B cell (primary cell): Measurements from ENCODE around the gene ATAD1. TPM values are rescaled to one million over a fixed set of nuclear protein-coding genes. Genes with fewer than 3 reads are reported as not detected.
"Not testable (repeated sequence)": the region's sequence is repeated elsewhere in the genome, so short reads cannot be mapped to it uniquely, and the experiment has no call there.

Source experiments
- ATAC-seq: fragments of 200-7000 bp; cut with Tn5 transposase; one replicate; pipeline ENCODE4 v1.10.0; 2021; ENCODE audit warnings: low read depth, mild to moderate bottlenecking, moderate number of reproducible peaks, moderate library complexity
- CTCF ChIA-PET: fragments of 350-600 bp; sonication (Branson Sonifier 250); formaldehyde crosslinking; loops from one replicate; lab custom pipeline; 2021; ENCODE audit warnings: antibody characterized with exemption, inconsistent platforms; lab: Charles Lee
- POLR2A ChIA-PET: fragments of 350-600 bp; sonication (Branson Sonifier 250); formaldehyde crosslinking; loops from one replicate; lab custom pipeline; 2021; ENCODE audit warnings: antibody characterized with exemption; lab: Charles Lee
- DNase-seq: peaks from one replicate; pipeline ENCODE4 v3.0.0; 2013
- H2AFZ ChIP-seq: 2 replicates; pipeline ENCODE4 v1.6.1; 2012; ENCODE audit warnings: mild to moderate bottlenecking, low read depth, low read length; ENCODE audit not compliant: insufficient read depth, poor library complexity, severe bottlenecking
- H3K27ac ChIP-seq, 2 donors: 1 replicate in 1 of 2; 2 replicates in 1 of 2; pipeline ENCODE4 v1.5.1; 2012 to 2013; ENCODE audit warnings: low read length in 2 of 2, mild to moderate bottlenecking in 2 of 2, moderate library complexity in 1 of 2
- H3K27me3 ChIP-seq, 4 experiments: fragments of 200-600 bp in 1 of 4; sonication (generic) in 1 of 4; replicated peaks in 1 of 4; 1 replicate in 2 of 4; 2 replicates in 2 of 4; pipeline versions ENCODE4 v1.6.1 to v1.7.0; 2013 to 2016; ENCODE audit warnings: low read length in 3 of 4, mild to moderate bottlenecking in 2 of 4, mixed read lengths in 1 of 4, moderate library complexity in 1 of 4; ENCODE audit not compliant: insufficient read depth in 4 of 4, control insufficient read depth in 3 of 4; ENCODE audit errors: control extremely low read depth in 1 of 4
- H3K36me3 ChIP-seq, 2 experiments: replicated peaks in 1 of 2; 1 replicate in 1 of 2; 2 replicates in 1 of 2; pipeline versions ENCODE4 v1.6.1 to v1.7.1; 2013; ENCODE audit warnings: low read length in 1 of 2; ENCODE audit not compliant: insufficient read depth in 2 of 2, control insufficient read depth in 1 of 2; ENCODE audit errors: control extremely low read depth in 1 of 2, extremely low read depth in 1 of 2
- H3K4me1 ChIP-seq, 2 donors: fragments of 200-600 bp in 1 of 2; sonication (generic) in 1 of 2; 1 replicate in 1 of 2; 2 replicates in 1 of 2; pipeline versions ENCODE4 v1.5.1 to v1.6.1; 2013 to 2017; ENCODE audit warnings: low read length in 2 of 2; ENCODE audit not compliant: control insufficient read depth in 2 of 2, insufficient read depth in 2 of 2
- H3K4me2 ChIP-seq: replicated peaks from 2 replicates; pipeline ENCODE3; 2012; ENCODE audit warnings: mild to moderate bottlenecking, low read depth, low read length; ENCODE audit not compliant: poor library complexity, severe bottlenecking
- H3K4me3 ChIP-seq, 5 experiments: fragments of 200-600 bp in 1 of 5; sonication (generic) in 1 of 5; 1 replicate in 3 of 5; 2 replicates in 2 of 5; pipeline versions ENCODE4 v1.5.1 to v1.7.0; 2011 to 2016; ENCODE audit warnings: low read length in 4 of 5, mild to moderate bottlenecking in 4 of 5, low read depth in 2 of 5, control low read depth in 1 of 5, moderate library complexity in 1 of 5; ENCODE audit not compliant: insufficient read depth in 1 of 5; ENCODE audit errors: control extremely low read depth in 1 of 5, extremely low read depth in 1 of 5
- H3K79me2 ChIP-seq: fragments of 200-600 bp; sonication (generic); one replicate; pipeline ENCODE4 v1.6.0; 2016; ENCODE audit warnings: low read length; ENCODE audit not compliant: control insufficient read depth, insufficient read depth
- H3K9ac ChIP-seq: fragments of 200-600 bp; sonication (generic); 2 replicates; pipeline ENCODE4 v1.6.1; 2017; ENCODE audit warnings: mild to moderate bottlenecking, low read length, moderate library complexity
- H3K9me3 ChIP-seq, 3 donors: one replicate each; pipeline versions ENCODE4 v1.6.1 to v1.7.1; 2013; ENCODE audit warnings: low read length in 2 of 3; ENCODE audit not compliant: control insufficient read depth in 2 of 3, insufficient read depth in 1 of 3; ENCODE audit errors: control extremely low read depth in 1 of 3
- H4K20me1 ChIP-seq: 2 replicates; pipeline ENCODE4 v1.6.0; 2012; ENCODE audit warnings: mild to moderate bottlenecking, low read length; ENCODE audit not compliant: insufficient read depth, control insufficient read depth, poor library complexity, severe bottlenecking
- H3K27ac Mint-ChIP-seq: one replicate; pipeline ENCODE4 v1.8.0; 2021; ENCODE audit warnings: mixed read lengths
- H3K27me3 Mint-ChIP-seq: one replicate; pipeline ENCODE4 v1.8.0; 2021; ENCODE audit warnings: mixed read lengths
- H3K4me1 Mint-ChIP-seq: one replicate; pipeline ENCODE4 v1.8.0; 2021; ENCODE audit warnings: mixed read lengths
- H3K4me3 Mint-ChIP-seq: one replicate; pipeline ENCODE4 v1.8.0; 2021; ENCODE audit warnings: mixed read lengths
- H3K9me3 Mint-ChIP-seq: one replicate; pipeline ENCODE4 v1.8.0; 2022; ENCODE audit warnings: mixed read lengths; ENCODE audit not compliant: insufficient read depth
- CTCF ChIP-seq: fragments of 200-600 bp; IDR thresholded peaks from one replicate; pipeline ENCODE4 v1.8.0; 2022; ENCODE audit warnings: antibody characterized with exemption, mild to moderate bottlenecking
- EZH2 ChIP-seq: IDR thresholded peaks from 2 replicates; pipeline ENCODE4 v1.6.1; 2012; ENCODE audit warnings: borderline replicate concordance, low read depth, mild to moderate bottlenecking, moderate library complexity, low read length; ENCODE audit not compliant: insufficient read depth, poor library complexity, severe bottlenecking
- WGBS: methylation state at CpG from one replicate; pipeline ENCODE4 v1.1.5; 2013; ENCODE audit warnings: missing lambda C conversion rate; ENCODE audit not compliant: insufficient coverage; 5-methylcytosine and 5-hydroxymethylcytosine counted together
- intact Hi-C: fragments of 100-400 bp; cut with micrococcal nuclease; formaldehyde crosslinking; loops from one replicate; pipeline ENCODE4 v1.10.0; 2022
- polyA plus RNA-seq: library from polyadenylated mRNA; depleted of rRNA; stranded (reverse); fragments of >200 nt; gene quantifications from 2 replicates; pipeline ENCODE4 v1.2.3, GENCODE V29; 2012
- total RNA-seq, 2 donors: library from RNA; stranded (reverse); fragments of 120-200 nt in 1 of 2; gene quantifications; 1 replicate in 1 of 2; 2 replicates in 1 of 2; pipeline versions ENCODE4 v1.2.3 to v1.2.4, GENCODE V29; 2013 to 2022

Gene ATAD1
- total and polyA plus RNA-seq, 2 donors (not counting 1 experiment from before 2014, with no cell fraction given) = 6.1 to 44.9 TPM

- POLR2A ChIA-PET = no interaction called here
- WGBS = 93% methylated on average over 3 of the region's 4 CpGs
- no peak overlapping the region for H3K27ac Mint-ChIP-seq
- no peak overlapping the region for H3K4me2 ChIP-seq
- no peaks in the 10 kb centered on the region for H4K20me1 ChIP-seq
- TF ChIP-seq EZH2 = no peak
- no peak for TF ChIP-seq CTCF
- no peak overlapping the region for H3K27ac ChIP-seq
- no peak overlapping the region for H3K4me3 Mint-ChIP-seq
- no peaks in the 10 kb centered on the region for H3K4me1 Mint-ChIP-seq
- H3K9me3 ChIP-seq = no peaks in the 10 kb centered on the region
- DNase-seq = no peak
- no peak for ATAC-seq
- H2AFZ ChIP-seq = no peak overlapping the region
- intact Hi-C loops = no loop called here
- H3K9me3 Mint-ChIP-seq = peaks cover 4% of the 10 kb centered on the region
- no peaks in the 10 kb centered on the region for H3K36me3 ChIP-seq
- no peak overlapping the region for H3K4me3 ChIP-seq
- no peaks in the 10 kb centered on the region for H3K79me2 ChIP-seq
- H3K9ac ChIP-seq = no peak overlapping the region
- CTCF ChIA-PET = no interaction called here
- H3K27me3 Mint-ChIP-seq = peaks cover 5% of the 10 kb centered on the region
- H3K4me1 ChIP-seq = no peaks in the 10 kb centered on the region
- H3K27me3 ChIP-seq = no peaks in the 10 kb centered on the region
Observed at GRCh38 chr10:87746911-87747310, 71.1 kb downstream of the ATAD1 start.

- Histone ChIP-seq H3K27me3 (peaks cover 0 to 12% (median 2%) of the 10 kb centered on the region in 4 experiments), H3K79me2 (no peaks in the 10 kb centered on the region), H2AFZ (no peak overlapping the region), H3K4me1 (no peaks in the 10 kb centered on the region), H4K20me1 (no peaks in the 10 kb centered on the region), H3K9me3 (no peaks in the 10 kb centered on the region), H3K36me3 (no peaks in the 10 kb centered on the region), H3K9ac (no peak overlapping the region), H3K27ac (no peak overlapping the region), H3K4me2 (no peak overlapping the region), H3K4me3 (no peak overlapping the region)
- peaks cover 13% of the 10 kb centered on the region for H3K27me3 Mint-ChIP-seq
- ATAC-seq (no peak), DNase-seq (no peak)
- WGBS = no CpG with 5 or more reads among the region's 2 CpGs
- TF ChIP-seq CTCF (no peak), EZH2 (no peak)
- no peak overlapping the region for H3K27ac Mint-ChIP-seq
- no peak overlapping the region for H3K4me3 Mint-ChIP-seq
- intact Hi-C loops = no loop called here
- H3K9me3 Mint-ChIP-seq = peaks cover 4% of the 10 kb centered on the region
- CTCF ChIA-PET = no interaction called here
- H3K4me1 Mint-ChIP-seq = no peaks in the 10 kb centered on the region
- POLR2A ChIA-PET = no interaction called here
Observed at GRCh38 chr10:87744606-87745005, 73.4 kb downstream of the ATAD1 start.

- H3K4me1 Mint-ChIP-seq, H3K9me3 Mint-ChIP-seq, H3K4me3 ChIP-seq, H3K79me2 ChIP-seq, DNase-seq, H3K4me3 Mint-ChIP-seq, H3K4me2 ChIP-seq, H3K36me3 ChIP-seq, H3K9me3 ChIP-seq, H2AFZ ChIP-seq, H3K4me1 ChIP-seq, H3K27ac Mint-ChIP-seq, H3K9ac ChIP-seq, H3K27ac ChIP-seq, ATAC-seq, POLR2A ChIA-PET, intact Hi-C loops, H4K20me1 ChIP-seq: not testable (repeated sequence)
- 94% methylated on average over 17 of the region's 18 CpGs for WGBS
- peaks cover 15% of the 10 kb centered on the region for H3K27me3 Mint-ChIP-seq
- CTCF ChIA-PET = interaction anchor here (0.6 kb wide), 1 partner anchor 86 kb away, joined by 4 read pairs; no protein-coding TSS in a partner anchor
- peaks cover 0 to 18% (median 3%) of the 10 kb centered on the region in 4 experiments for H3K27me3 ChIP-seq
Observed at GRCh38 chr10:87742992-87743610, 74.9 kb downstream of the ATAD1 start.
